GM12801 (cell line): ENCODE results near the gene CDK5R1.

ENCODE experiments used
- TF ChIP-seq, protein P1 (sequence below): IDR thresholded peaks from one replicate; pipeline ENCODE4 v1.5.1; 2011; ENCODE audit warnings: control low read depth; ENCODE audit not compliant: insufficient read length; ENCODE audit errors: extremely low read depth

The CDK5R1 gene

GRCh38 chr17:32502710-32503109 lies 15.9 kb downstream of the CDK5R1 start:
- TF ChIP-seq, protein P1, sequence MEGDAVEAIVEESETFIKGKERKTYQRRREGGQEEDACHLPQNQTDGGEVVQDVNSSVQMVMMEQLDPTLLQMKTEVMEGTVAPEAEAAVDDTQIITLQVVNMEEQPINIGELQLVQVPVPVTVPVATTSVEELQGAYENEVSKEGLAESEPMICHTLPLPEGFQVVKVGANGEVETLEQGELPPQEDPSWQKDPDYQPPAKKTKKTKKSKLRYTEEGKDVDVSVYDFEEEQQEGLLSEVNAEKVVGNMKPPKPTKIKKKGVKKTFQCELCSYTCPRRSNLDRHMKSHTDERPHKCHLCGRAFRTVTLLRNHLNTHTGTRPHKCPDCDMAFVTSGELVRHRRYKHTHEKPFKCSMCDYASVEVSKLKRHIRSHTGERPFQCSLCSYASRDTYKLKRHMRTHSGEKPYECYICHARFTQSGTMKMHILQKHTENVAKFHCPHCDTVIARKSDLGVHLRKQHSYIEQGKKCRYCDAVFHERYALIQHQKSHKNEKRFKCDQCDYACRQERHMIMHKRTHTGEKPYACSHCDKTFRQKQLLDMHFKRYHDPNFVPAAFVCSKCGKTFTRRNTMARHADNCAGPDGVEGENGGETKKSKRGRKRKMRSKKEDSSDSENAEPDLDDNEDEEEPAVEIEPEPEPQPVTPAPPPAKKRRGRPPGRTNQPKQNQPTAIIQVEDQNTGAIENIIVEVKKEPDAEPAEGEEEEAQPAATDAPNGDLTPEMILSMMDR, result no peak

DNA sequence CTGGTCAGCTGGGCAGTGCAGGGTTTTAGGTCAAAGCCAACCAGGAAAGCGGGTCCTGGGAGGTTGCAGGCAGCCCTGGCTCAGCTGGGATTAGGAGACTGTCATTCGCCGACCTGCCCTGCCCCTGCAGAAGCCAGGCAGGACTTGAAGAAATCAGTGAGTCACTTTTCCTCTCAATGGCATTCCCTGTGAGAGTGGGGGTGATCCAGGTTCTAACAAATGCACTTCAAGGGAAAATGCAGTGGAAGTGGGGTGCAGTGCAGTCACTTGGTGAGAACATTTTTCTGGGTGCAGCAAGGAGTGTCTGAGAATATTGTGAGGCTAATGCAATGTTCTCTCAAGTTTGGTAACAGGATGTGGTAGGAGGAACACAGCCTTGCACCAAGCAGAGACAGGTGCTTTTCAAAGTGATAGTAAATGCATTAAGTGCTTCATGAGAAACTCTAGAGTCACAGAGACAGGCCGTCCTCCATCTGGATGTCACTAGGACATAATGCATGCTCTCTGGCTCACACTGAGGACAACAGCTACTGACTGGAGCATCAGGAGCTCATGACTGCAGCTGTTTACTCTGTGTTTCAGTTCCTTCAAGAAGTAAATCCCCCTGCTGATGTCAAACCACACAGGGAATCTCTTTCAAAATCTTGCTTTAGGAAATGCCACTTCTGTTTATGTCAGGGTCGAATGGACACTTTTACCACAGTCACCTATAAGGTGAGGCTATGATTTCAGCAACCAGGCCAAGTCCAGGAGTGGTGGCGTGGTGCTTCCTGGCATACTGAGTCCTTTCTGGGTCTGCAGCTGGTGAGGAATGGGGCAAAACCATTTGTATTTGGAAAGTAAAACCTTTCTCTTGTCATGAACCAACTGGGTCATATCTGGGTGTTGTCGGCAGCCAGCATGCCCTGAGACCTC lies 16.7 kb downstream of the CDK5R1 start:
- TF ChIP-seq, protein P1, result no peak

- TF ChIP-seq, protein P1, result no peak
These were observed 17.6 kb downstream of the CDK5R1 start for GRCh38 chr17:32504166-32504990.

DNA sequence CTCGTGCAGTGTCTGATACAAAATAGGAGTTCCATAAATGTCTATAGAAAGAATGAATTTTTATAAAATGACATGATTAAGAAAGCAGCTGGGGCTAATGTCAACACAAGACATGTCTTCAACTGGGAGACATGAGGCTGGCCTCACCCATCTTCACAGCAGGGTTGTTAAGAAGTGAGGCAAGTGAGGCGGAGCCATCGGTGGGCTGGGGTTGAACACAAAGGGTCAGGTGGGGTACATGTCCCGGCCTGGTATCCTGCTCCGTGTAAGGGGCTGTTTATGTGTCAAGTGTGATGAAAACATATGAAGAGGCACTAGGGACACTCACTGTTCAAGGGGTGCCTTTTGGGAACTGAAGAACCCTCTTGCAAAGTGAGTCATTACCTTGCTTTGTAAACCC lies 22.1 kb downstream of the CDK5R1 start:
- TF ChIP-seq, protein P1, result no peak

DNA sequence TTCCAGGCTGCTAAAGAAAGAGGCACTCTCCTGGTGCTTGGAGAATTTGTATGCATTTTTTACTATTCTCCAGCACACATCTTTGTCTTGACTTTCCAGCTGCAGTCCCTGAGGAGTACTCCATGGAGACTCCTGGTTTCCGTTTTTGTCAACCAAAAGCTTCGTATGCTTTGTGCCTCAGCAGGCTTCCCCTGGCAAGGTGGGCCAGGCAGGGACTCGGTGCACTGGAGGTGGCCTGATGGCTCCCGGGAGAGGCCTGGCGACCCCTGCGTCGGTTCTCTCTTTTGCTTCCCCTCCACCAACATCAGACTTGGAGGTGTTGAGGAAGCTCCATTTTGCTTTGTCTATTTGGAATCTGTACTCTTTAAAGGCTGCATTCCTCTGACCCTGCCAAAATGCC lies 23.7 kb downstream of the CDK5R1 start:
- TF ChIP-seq, protein P1, result no peak

- TF ChIP-seq, protein P1, result no peak
These were observed 25.5 kb downstream of the CDK5R1 start for GRCh38 chr17:32512328-32512727.

- TF ChIP-seq, protein P1, result no peak
These were observed 26.8 kb downstream of the CDK5R1 start for GRCh38 chr17:32513579-32513978.
